Nephron (organoid): Measurements from ENCODE around the gene FGF1.

Experiments used
- H3K27ac Mint-ChIP-seq, 3 experiments: 2 replicates each; pipeline ENCODE4 v1.8.0; 2020; ENCODE audit warnings: mixed read lengths in 3 of 3, mild to moderate bottlenecking in 2 of 3, moderate library complexity in 1 of 3
- H3K27me3 Mint-ChIP-seq: 2 replicates; pipeline ENCODE4 v1.8.0; 2021; ENCODE audit warnings: low read depth, mild to moderate bottlenecking, moderate library complexity, mixed read lengths
- H3K36me3 Mint-ChIP-seq: 2 replicates; pipeline ENCODE4 v1.8.0; 2020; ENCODE audit warnings: low read depth, mixed read lengths
- H3K4me1 Mint-ChIP-seq: 2 replicates; pipeline ENCODE4 v1.8.0; 2020; ENCODE audit warnings: mixed read lengths
- H3K4me3 Mint-ChIP-seq, 3 experiments: 2 replicates each; pipeline ENCODE4 v1.8.0; 2020; ENCODE audit warnings: mild to moderate bottlenecking in 3 of 3, mixed read lengths in 3 of 3, moderate library complexity in 2 of 3
- H3K9me3 Mint-ChIP-seq: 2 replicates; pipeline ENCODE4 v1.8.0; 2020; ENCODE audit warnings: mixed read lengths
- TF ChIP-seq, protein P1 (sequence below), 3 experiments: fragments of 200-600 bp; sonication (generic); IDR thresholded peaks; one replicate each; pipeline ENCODE4 v1.5.0; 2021; ENCODE audit warnings: antibody characterized with exemption in 3 of 3; ENCODE audit not compliant: unreplicated experiment in 3 of 3

FGF1 gene

GRCh38 chr5:142679744-142680143, 6.1 kb downstream of the FGF1 start:
- H3K4me3 Mint-ChIP-seq: no peak overlapping the region
- H3K27me3 Mint-ChIP-seq: peaks cover 3% of the 10 kb centered on the region
- TF ChIP-seq, protein P1, sequence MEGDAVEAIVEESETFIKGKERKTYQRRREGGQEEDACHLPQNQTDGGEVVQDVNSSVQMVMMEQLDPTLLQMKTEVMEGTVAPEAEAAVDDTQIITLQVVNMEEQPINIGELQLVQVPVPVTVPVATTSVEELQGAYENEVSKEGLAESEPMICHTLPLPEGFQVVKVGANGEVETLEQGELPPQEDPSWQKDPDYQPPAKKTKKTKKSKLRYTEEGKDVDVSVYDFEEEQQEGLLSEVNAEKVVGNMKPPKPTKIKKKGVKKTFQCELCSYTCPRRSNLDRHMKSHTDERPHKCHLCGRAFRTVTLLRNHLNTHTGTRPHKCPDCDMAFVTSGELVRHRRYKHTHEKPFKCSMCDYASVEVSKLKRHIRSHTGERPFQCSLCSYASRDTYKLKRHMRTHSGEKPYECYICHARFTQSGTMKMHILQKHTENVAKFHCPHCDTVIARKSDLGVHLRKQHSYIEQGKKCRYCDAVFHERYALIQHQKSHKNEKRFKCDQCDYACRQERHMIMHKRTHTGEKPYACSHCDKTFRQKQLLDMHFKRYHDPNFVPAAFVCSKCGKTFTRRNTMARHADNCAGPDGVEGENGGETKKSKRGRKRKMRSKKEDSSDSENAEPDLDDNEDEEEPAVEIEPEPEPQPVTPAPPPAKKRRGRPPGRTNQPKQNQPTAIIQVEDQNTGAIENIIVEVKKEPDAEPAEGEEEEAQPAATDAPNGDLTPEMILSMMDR (IDR thresholded peaks at IDR 0.05; ENCODE audit: unreplicated experiment in 3 of 3): no peak
- H3K4me1 Mint-ChIP-seq: peaks cover 18% of the 10 kb centered on the region
- H3K27ac Mint-ChIP-seq: peak overlapping the region in 1 of 3 experiments; percentile 14
- no peaks in the 10 kb centered on the region for H3K9me3 Mint-ChIP-seq
- H3K36me3 Mint-ChIP-seq: no peaks in the 10 kb centered on the region

DNA sequence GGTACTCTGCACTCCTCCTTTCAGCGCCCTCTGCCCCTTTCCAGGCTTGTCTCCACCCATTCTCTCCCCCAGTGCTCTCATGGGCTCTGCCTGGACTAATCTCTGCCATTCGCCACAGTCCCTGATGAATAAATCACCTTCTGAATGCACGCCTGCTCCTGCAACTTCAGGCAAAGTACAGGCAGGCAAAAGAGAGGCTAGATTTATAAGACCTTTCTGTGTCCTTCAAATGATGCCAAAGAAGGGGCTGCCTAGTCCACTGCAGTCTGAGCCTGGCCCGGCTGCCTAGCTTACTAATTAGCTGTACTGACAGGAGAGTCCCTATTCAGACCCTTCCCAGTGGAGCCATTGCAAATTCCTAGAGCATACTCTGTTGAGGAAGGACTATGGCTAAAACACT, 7.4 kb downstream of the FGF1 start:
- TF ChIP-seq, protein P1 (IDR thresholded peaks at IDR 0.05; ENCODE audit: unreplicated experiment in 3 of 3): no peak
- Mint-ChIP-seq H3K36me3 (no peaks in the 10 kb centered on the region), H3K9me3 (no peaks in the 10 kb centered on the region), H3K27me3 (peaks cover 3% of the 10 kb centered on the region), H3K4me3 (no peak overlapping the region), H3K27ac (peak overlapping the region in 1 of 3 experiments; percentile 63), H3K4me1 (peaks cover 17% of the 10 kb centered on the region)

GRCh38 chr5:142677198-142677597, 8.7 kb downstream of the FGF1 start:
- TF ChIP-seq, protein P1 (IDR thresholded peaks at IDR 0.05; ENCODE audit: unreplicated experiment in 3 of 3): no peak
- peaks cover 17% of the 10 kb centered on the region for H3K4me1 Mint-ChIP-seq
- no peaks in the 10 kb centered on the region for H3K9me3 Mint-ChIP-seq
- H3K4me3 Mint-ChIP-seq: no peak overlapping the region
- peaks cover 3% of the 10 kb centered on the region for H3K27me3 Mint-ChIP-seq
- H3K27ac Mint-ChIP-seq: peak overlapping the region in 1 of 3 experiments; percentile 90
- no peaks in the 10 kb centered on the region for H3K36me3 Mint-ChIP-seq

DNA sequence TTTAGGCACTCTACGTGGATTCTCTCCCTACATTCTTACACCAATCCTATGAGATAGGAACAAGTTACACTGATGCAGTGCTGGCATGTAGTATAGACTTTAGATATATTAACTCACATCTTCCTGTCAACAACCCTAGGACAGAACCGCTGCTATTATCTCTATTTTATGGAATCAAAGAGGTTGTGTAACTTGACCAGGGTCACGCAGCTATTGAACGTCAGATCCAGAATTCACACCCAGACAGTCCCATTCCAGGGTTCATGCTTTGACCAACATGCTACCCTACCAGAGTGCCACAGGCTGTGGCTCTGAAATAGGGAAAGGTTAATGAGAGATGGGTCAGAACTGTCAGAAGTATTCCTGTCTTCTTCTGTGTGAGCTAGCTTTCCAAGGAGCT, 9.6 kb downstream of the FGF1 start:
- no peaks in the 10 kb centered on the region for H3K9me3 Mint-ChIP-seq
- no peak overlapping the region for H3K4me3 Mint-ChIP-seq
- peak overlapping the region in 2 of 3 experiments; percentile 13 to 90 for H3K27ac Mint-ChIP-seq
- no peaks in the 10 kb centered on the region for H3K27me3 Mint-ChIP-seq
- TF ChIP-seq, protein P1 (IDR thresholded peaks at IDR 0.05; ENCODE audit: unreplicated experiment in 3 of 3): no peak
- peaks cover 17% of the 10 kb centered on the region for H3K4me1 Mint-ChIP-seq
- H3K36me3 Mint-ChIP-seq: no peaks in the 10 kb centered on the region

DNA sequence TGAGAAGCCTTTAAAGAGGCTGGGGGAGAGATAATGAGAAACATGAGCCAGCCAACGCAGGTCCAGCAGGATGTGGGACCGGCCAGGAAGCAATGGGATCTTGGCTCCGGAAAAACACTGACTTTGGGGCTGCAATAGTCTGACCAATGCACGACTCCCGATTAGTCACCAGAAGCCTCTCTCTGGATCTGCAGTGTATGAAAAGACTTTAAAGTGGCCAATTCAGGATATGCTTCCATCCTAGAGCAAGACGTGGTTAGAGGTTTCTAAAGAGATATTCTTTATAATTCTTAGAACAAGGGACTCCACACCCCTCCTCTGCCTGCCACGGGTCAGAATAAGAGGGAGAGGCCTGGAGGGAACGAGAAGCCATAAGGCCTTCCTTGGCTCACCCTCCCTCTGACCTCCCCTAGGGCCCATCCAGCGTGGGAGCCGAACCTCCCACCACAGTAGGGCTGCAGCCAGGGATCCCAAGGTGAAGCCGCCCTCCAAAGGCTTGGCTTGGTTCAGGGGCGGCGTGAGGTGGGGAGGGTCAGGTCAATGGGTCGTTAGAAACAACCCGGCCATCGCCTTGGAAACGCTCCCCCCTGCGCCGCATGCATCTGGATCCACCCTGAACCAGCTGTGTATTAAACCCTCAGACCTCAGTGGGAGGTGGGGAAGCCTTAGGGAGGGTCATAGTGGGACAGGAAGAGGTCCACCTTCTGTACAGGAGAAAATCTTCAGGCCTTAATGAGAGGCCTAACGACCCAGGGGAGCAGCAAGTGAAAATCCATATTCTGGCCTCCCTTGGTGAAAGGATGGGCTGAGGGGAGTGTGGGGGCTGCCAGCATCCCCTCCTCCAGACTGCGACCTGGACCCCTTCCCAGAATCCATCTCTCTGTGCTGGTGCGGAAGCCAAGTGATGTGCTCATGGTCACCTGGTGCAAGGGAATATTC, 11.1 kb downstream of the FGF1 start:
- Mint-ChIP-seq H3K27ac (peak overlapping the region; percentile 52 to 90 (median 81)), H3K4me3 (no peak overlapping the region), H3K9me3 (no peaks in the 10 kb centered on the region), H3K36me3 (no peaks in the 10 kb centered on the region), H3K27me3 (no peaks in the 10 kb centered on the region), H3K4me1 (peaks cover 17% of the 10 kb centered on the region)
- TF ChIP-seq, protein P1 (IDR thresholded peaks at IDR 0.05; ENCODE audit: unreplicated experiment in 3 of 3): no peak
